Cerebellar nuclear complex (tissue), 1 donor: ENCODE measurements around the gene OSTN.

Experiments
- DNase-seq, 2 experiments: peaks; one replicate each; lab custom pipeline; 2025; lab: John Stamatoyannopoulos, UW

The OSTN gene

DNA sequence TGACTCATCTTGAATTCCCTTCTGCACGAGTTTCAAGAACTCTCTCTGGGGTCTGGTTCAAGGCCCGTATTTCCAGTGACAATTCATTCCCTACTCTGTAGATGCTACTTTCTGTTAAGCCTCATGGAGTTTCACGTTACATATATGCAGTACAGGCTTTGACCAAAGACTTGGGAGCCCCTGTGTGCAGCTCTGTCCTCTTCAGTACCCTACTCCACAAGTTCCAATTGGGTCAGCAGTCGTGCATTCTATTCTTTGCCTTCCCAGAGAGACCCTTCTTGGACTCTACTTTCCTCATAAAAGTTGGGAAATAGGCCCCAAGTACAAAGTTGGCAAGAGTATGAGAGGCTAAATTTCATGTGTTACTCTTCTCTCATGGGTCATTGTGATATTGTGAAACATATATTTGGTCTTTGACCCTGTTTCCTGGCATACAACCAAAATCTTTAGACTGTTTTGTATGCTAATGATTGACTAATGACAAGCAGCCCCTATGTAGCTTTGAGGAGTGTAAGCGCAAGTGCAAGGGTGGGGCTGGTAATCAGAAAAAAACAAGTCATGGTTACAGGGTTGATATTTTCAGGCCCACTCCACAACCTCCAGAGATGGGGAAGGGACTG is 115.2 kb downstream of the OSTN start:
- no peak for DNase-seq
